ENCODE data around the gene OR2D2. TPM values are rescaled to one million over a fixed set of nuclear protein-coding genes. Genes with fewer than 3 reads are reported as not detected.

OR2D2 gene
- total RNA-seq, 1 donor from 2014 or later = 0.64 TPM

- Mint-ChIP-seq H3K9me3 (ENCODE audit: unreplicated experiment) (peaks cover 4% of the 10 kb centered on the region), H3K27ac (ENCODE audit: unreplicated experiment) (no peak overlapping the region), H3K36me3 (ENCODE audit: unreplicated experiment) (no peaks in the 10 kb centered on the region), H3K4me3 (ENCODE audit: unreplicated experiment) (no peak overlapping the region), H3K27me3 (ENCODE audit: unreplicated experiment) (peaks cover 2% of the 10 kb centered on the region), H3K4me1 (ENCODE audit: low read depth, unreplicated experiment) (no peaks in the 10 kb centered on the region)
- no peak for TF ChIP-seq CTCF (IDR thresholded peaks at IDR 0.05; ENCODE audit: partially characterized antibody, unreplicated experiment)
- DNase-seq = no peak
These were observed 8.2 kb upstream of the OR2D2 start for GRCh38 chr11:6900327-6900999.

- Mint-ChIP-seq H3K9me3 (ENCODE audit: unreplicated experiment) (no peaks in the 10 kb centered on the region), H3K27me3 (ENCODE audit: unreplicated experiment) (no peaks in the 10 kb centered on the region), H3K4me3 (ENCODE audit: unreplicated experiment) (no peak overlapping the region), H3K4me1 (ENCODE audit: low read depth, unreplicated experiment) (no peaks in the 10 kb centered on the region), H3K27ac (ENCODE audit: unreplicated experiment) (no peak overlapping the region), H3K36me3 (ENCODE audit: unreplicated experiment) (no peaks in the 10 kb centered on the region)
- TF ChIP-seq CTCF (IDR thresholded peaks at IDR 0.05; ENCODE audit: partially characterized antibody, unreplicated experiment) = no peak
- DNase-seq = no peak
These were observed 6.6 kb upstream of the OR2D2 start for GRCh38 chr11:6898911-6899310.

GRCh38 chr11:6895010-6895409, 2.7 kb upstream of the OR2D2 start:
- Mint-ChIP-seq H3K27me3 (ENCODE audit: unreplicated experiment) (no peaks in the 10 kb centered on the region), H3K27ac (ENCODE audit: unreplicated experiment) (no peak overlapping the region), H3K4me1 (ENCODE audit: low read depth, unreplicated experiment) (no peaks in the 10 kb centered on the region), H3K9me3 (ENCODE audit: unreplicated experiment) (no peaks in the 10 kb centered on the region), H3K36me3 (ENCODE audit: unreplicated experiment) (no peaks in the 10 kb centered on the region), H3K4me3 (ENCODE audit: unreplicated experiment) (no peak overlapping the region)
- no peak for TF ChIP-seq CTCF (IDR thresholded peaks at IDR 0.05; ENCODE audit: partially characterized antibody, unreplicated experiment)
- no peak for DNase-seq

- no peak for DNase-seq
- Mint-ChIP-seq H3K4me3 (ENCODE audit: unreplicated experiment) (no peak overlapping the region), H3K9me3 (ENCODE audit: unreplicated experiment) (no peaks in the 10 kb centered on the region)
These were observed 1.8 kb upstream of the OR2D2 start for GRCh38 chr11:6894097-6894496.

More at GRCh38 chr11:6894097-6894496, 1.8 kb upstream of the OR2D2 start:
- H3K27me3 Mint-ChIP-seq (ENCODE audit: unreplicated experiment) = no peaks in the 10 kb centered on the region
- no peaks in the 10 kb centered on the region for H3K4me1 Mint-ChIP-seq (ENCODE audit: low read depth, unreplicated experiment)
- no peak overlapping the region for H3K27ac Mint-ChIP-seq (ENCODE audit: unreplicated experiment)
- H3K36me3 Mint-ChIP-seq (ENCODE audit: unreplicated experiment) = no peaks in the 10 kb centered on the region
- TF ChIP-seq CTCF (IDR thresholded peaks at IDR 0.05; ENCODE audit: partially characterized antibody, unreplicated experiment) = no peak

Measured in glutamatergic neuron (in vitro differentiated cells).